ES-I3 (cell line): Measurements from ENCODE around the gene PTHLH.

Source experiments
- H3K36me3 ChIP-seq: 2 replicates; pipeline ENCODE4 v1.6.1; 2013; ENCODE audit warnings: mild to moderate bottlenecking, low read length, control low read depth, moderate library complexity; ENCODE audit not compliant: insufficient read depth
- H3K4me1 ChIP-seq: 2 replicates; pipeline ENCODE4 v1.6.1; 2013; ENCODE audit warnings: mild to moderate bottlenecking, control low read depth, low read length; ENCODE audit not compliant: insufficient read depth
- H3K9ac ChIP-seq: 2 replicates; pipeline ENCODE4 v1.6.1; 2013; ENCODE audit warnings: low read depth, mild to moderate bottlenecking, low read length, moderate library complexity
- H3K9me3 ChIP-seq: 2 replicates; pipeline ENCODE4 v1.6.1; 2013; ENCODE audit warnings: mild to moderate bottlenecking, low read length, moderate library complexity; ENCODE audit not compliant: control insufficient read depth, insufficient read depth

PTHLH gene

GRCh38 chr12:27987331-27987730 lies 14.8 kb upstream of the PTHLH start:
- H3K4me1 ChIP-seq, result no peaks in the 10 kb centered on the region
- H3K9ac ChIP-seq, result no peak overlapping the region
- no peaks in the 10 kb centered on the region for H3K9me3 ChIP-seq
- no peaks in the 10 kb centered on the region for H3K36me3 ChIP-seq

GRCh38 chr12:27984275-27984674 lies 11.7 kb upstream of the PTHLH start:
- no peaks in the 10 kb centered on the region for H3K9me3 ChIP-seq
- no peak overlapping the region for H3K9ac ChIP-seq
- H3K36me3 ChIP-seq, result no peaks in the 10 kb centered on the region
- no peaks in the 10 kb centered on the region for H3K4me1 ChIP-seq

GRCh38 chr12:27982951-27983350 lies 10.4 kb upstream of the PTHLH start:
- Histone ChIP-seq H3K4me1 (no peaks in the 10 kb centered on the region), H3K9ac (no peak overlapping the region), H3K36me3 (no peaks in the 10 kb centered on the region), H3K9me3 (no peaks in the 10 kb centered on the region)

GRCh38 chr12:27982385-27982784 lies 9.9 kb upstream of the PTHLH start:
- H3K36me3 ChIP-seq, result no peaks in the 10 kb centered on the region
- H3K4me1 ChIP-seq, result no peaks in the 10 kb centered on the region
- no peaks in the 10 kb centered on the region for H3K9me3 ChIP-seq
- H3K9ac ChIP-seq, result no peak overlapping the region

GRCh38 chr12:27981874-27982273 lies 9.3 kb upstream of the PTHLH start:
- no peaks in the 10 kb centered on the region for H3K4me1 ChIP-seq
- no peaks in the 10 kb centered on the region for H3K9me3 ChIP-seq
- no peaks in the 10 kb centered on the region for H3K36me3 ChIP-seq
- no peak overlapping the region for H3K9ac ChIP-seq

GRCh38 chr12:27979145-27979544 lies 6.6 kb upstream of the PTHLH start:
- Histone ChIP-seq H3K36me3 (no peaks in the 10 kb centered on the region), H3K9me3 (no peaks in the 10 kb centered on the region; the same call in 1 of the 2 replicates)

GRCh38 chr12:27975222-27976136 lies 2.9 kb upstream of the PTHLH start:
- Histone ChIP-seq H3K4me1 (peaks cover 13% of the 10 kb centered on the region), H3K9ac (peak overlapping the region; percentile 55; the same call in 1 of the 2 replicates), H3K9me3 (no peaks in the 10 kb centered on the region; the same call in 1 of the 2 replicates), H3K36me3 (no peaks in the 10 kb centered on the region)

More at GRCh38 chr12:27979145-27979544, 6.6 kb upstream of the PTHLH start:
- Histone ChIP-seq H3K9ac (no peak overlapping the region), H3K4me1 (no peaks in the 10 kb centered on the region; the same call in 1 of the 2 replicates)

- peaks cover 13% of the 10 kb centered on the region for H3K4me1 ChIP-seq
- H3K9me3 ChIP-seq, result no peaks in the 10 kb centered on the region; the same call in 1 of the 2 replicates
- H3K9ac ChIP-seq, result peak overlapping the region; percentile 55; the same call in 1 of the 2 replicates
- no peaks in the 10 kb centered on the region for H3K36me3 ChIP-seq
Measured at GRCh38 chr12:27974735-27975221, 2.2 kb upstream of the PTHLH start.

GRCh38 chr12:27973487-27973890 lies 956 bp upstream of the PTHLH start:
- H3K9me3 ChIP-seq, result no peaks in the 10 kb centered on the region; the same call in 1 of the 2 replicates
- H3K4me1 ChIP-seq, result peaks cover 13% of the 10 kb centered on the region
- H3K9ac ChIP-seq, result no peak overlapping the region
- no peaks in the 10 kb centered on the region for H3K36me3 ChIP-seq

- Histone ChIP-seq H3K9ac (peak overlapping the region; percentile 60), H3K4me1 (peaks cover 21% of the 10 kb centered on the region), H3K9me3 (no peaks in the 10 kb centered on the region; the same call in 1 of the 2 replicates), H3K36me3 (no peaks in the 10 kb centered on the region)
Measured at GRCh38 chr12:27971606-27972005, 927 bp downstream of the PTHLH start.

- Histone ChIP-seq H3K36me3 (no peaks in the 10 kb centered on the region), H3K9me3 (no peaks in the 10 kb centered on the region; the same call in 1 of the 2 replicates), H3K9ac (peak overlapping the region; percentile 60), H3K4me1 (peaks cover 21% of the 10 kb centered on the region)
Measured at GRCh38 chr12:27971121-27971489, 1.4 kb downstream of the PTHLH start.

GRCh38 chr12:27970401-27971120 lies 2.0 kb downstream of the PTHLH start:
- Histone ChIP-seq H3K4me1 (peaks cover 25% of the 10 kb centered on the region), H3K9me3 (no peaks in the 10 kb centered on the region; the same call in 1 of the 2 replicates), H3K9ac (peak overlapping the region; percentile 60), H3K36me3 (no peaks in the 10 kb centered on the region)

GRCh38 chr12:27969624-27970400 lies 2.7 kb downstream of the PTHLH start:
- Histone ChIP-seq H3K4me1 (peaks cover 30% of the 10 kb centered on the region), H3K9ac (peak overlapping the region; percentile 39; the same call in 1 of the 2 replicates)

More at GRCh38 chr12:27969624-27970400, 2.7 kb downstream of the PTHLH start:
- Histone ChIP-seq H3K9me3 (no peaks in the 10 kb centered on the region), H3K36me3 (no peaks in the 10 kb centered on the region)
